Bronchial epithelial cell (primary cell): ENCODE measurements around the gene ENPP6. TPM values are rescaled to one million over a fixed set of nuclear protein-coding genes. Genes with fewer than 3 reads are reported as not detected.
"Not testable (repeated sequence)": the region's sequence is repeated elsewhere in the genome, so short reads cannot be mapped to it uniquely, and the experiment has no call there.

Experiments
- DNase-seq: peaks from one replicate; pipeline ENCODE4 v3.0.0-alpha.2; 2010; ENCODE audit warnings: low read depth
- FAIRE-seq: peaks from 2 replicates; lab custom pipeline; 2011; peaks lifted over from hg19 to GRCh38; lab: Jason Lieb, UNC
- H3K27me3 ChIP-seq: 2 replicates; pipeline ENCODE4 v1.5.1; 2011; ENCODE audit warnings: low read length; ENCODE audit not compliant: control insufficient read depth, insufficient read depth
- H3K36me3 ChIP-seq: 2 replicates; pipeline ENCODE4 v1.5.1; 2011; ENCODE audit warnings: low read length; ENCODE audit not compliant: control insufficient read depth, insufficient read depth
- H3K4me3 ChIP-seq: 2 replicates; pipeline ENCODE4 v1.5.1; 2011; ENCODE audit warnings: mild to moderate bottlenecking, low read depth, low read length, control low read depth
- CTCF ChIP-seq: IDR thresholded peaks from 2 replicates; pipeline ENCODE4 v1.5.1; 2011; ENCODE audit warnings: mild to moderate bottlenecking, moderate library complexity, low read length, control low read depth, inconsistent platforms; ENCODE audit not compliant: insufficient read depth, severe bottlenecking
- total RNA-seq: library from RNA; depleted of rRNA; stranded (reverse); fragments of >200 nt; gene quantifications from 2 replicates; pipeline ENCODE4 v1.2.1, GENCODE V29; 2014

Gene ENPP6
- total RNA-seq, 1 donor from 2014 or later, result not detected

GRCh38 chr4:184215709-184216328 is 1.9 kb downstream of the ENPP6 start:
- Histone ChIP-seq H3K27me3 (no peaks in the 10 kb centered on the region), H3K36me3 (no peaks in the 10 kb centered on the region), H3K4me3 (no peak overlapping the region)
- FAIRE-seq, result peak; percentile 66
- no peak for TF ChIP-seq CTCF
- DNase-seq, result no peak

- TF ChIP-seq CTCF, result no peak
- H3K36me3 ChIP-seq, result no peaks in the 10 kb centered on the region
- no peak for FAIRE-seq
- no peak for DNase-seq
- no peak overlapping the region for H3K4me3 ChIP-seq
- H3K27me3 ChIP-seq, result no peaks in the 10 kb centered on the region
These were observed 2.7 kb downstream of the ENPP6 start for GRCh38 chr4:184214931-184215330.

GRCh38 chr4:184207734-184208607 is 9.7 kb downstream of the ENPP6 start:
- not testable (repeated sequence) for FAIRE-seq, H3K4me3 ChIP-seq, H3K27me3 ChIP-seq, DNase-seq, H3K36me3 ChIP-seq

- no peak for FAIRE-seq
- Histone ChIP-seq H3K27me3 (peaks cover 2% of the 10 kb centered on the region), H3K36me3 (no peaks in the 10 kb centered on the region), H3K4me3 (no peak overlapping the region)
- no peak for TF ChIP-seq CTCF
- no peak for DNase-seq
These were observed 12.4 kb downstream of the ENPP6 start for GRCh38 chr4:184205243-184205642.

GRCh38 chr4:184203300-184203699 is 14.4 kb downstream of the ENPP6 start:
- Histone ChIP-seq H3K27me3 (peaks cover 2% of the 10 kb centered on the region), H3K36me3 (no peaks in the 10 kb centered on the region), H3K4me3 (no peak overlapping the region)
- no peak for TF ChIP-seq CTCF
- DNase-seq (no peak), FAIRE-seq (no peak)

- Histone ChIP-seq H3K36me3 (no peaks in the 10 kb centered on the region), H3K27me3 (peaks cover 2% of the 10 kb centered on the region), H3K4me3 (no peak overlapping the region)
- TF ChIP-seq CTCF, result no peak
- FAIRE-seq, result no peak
- DNase-seq, result no peak
These were observed 16.5 kb downstream of the ENPP6 start for GRCh38 chr4:184201179-184201578.
